Breast epithelium (tissue), 4 donors: ENCODE measurements around the gene CDC14B. TPM values are rescaled to one million over a fixed set of nuclear protein-coding genes. Genes with fewer than 3 reads are reported as not detected.

Experiments used
- DNase-seq, 2 donors: peaks; one replicate each; pipeline ENCODE4 v3.0.0-alpha.2; 2019; ENCODE audit warnings: low spot score in 2 of 2
- H3K27ac ChIP-seq, 2 donors: fragments of 200-600 bp; sonication (generic) in 1 of 2; one replicate each; pipeline ENCODE4 v1.5.1; 2016 to 2019; ENCODE audit warnings: mild to moderate bottlenecking in 1 of 2
- H3K27me3 ChIP-seq, 2 donors: fragments of 200-600 bp; sonication (generic) in 1 of 2; one replicate each; pipeline versions ENCODE4 v1.5.1 to v1.6.0; 2017 to 2019; ENCODE audit warnings: control low read depth in 1 of 2, mild to moderate bottlenecking in 1 of 2
- H3K36me3 ChIP-seq: fragments of 200-600 bp; one replicate; pipeline ENCODE4 v1.5.1; 2019
- H3K4me1 ChIP-seq, 2 donors: fragments of 200-600 bp; sonication (generic); one replicate each; pipeline ENCODE4 v1.5.1; 2016 to 2019; ENCODE audit warnings: control low read depth in 1 of 2
- H3K4me3 ChIP-seq, 3 donors: fragments of 200-600 bp; sonication (generic); 1 replicate in 2 of 3; 2 replicates in 1 of 3; pipeline ENCODE4 v1.5.1; 2016 to 2019; ENCODE audit warnings: mild to moderate bottlenecking in 3 of 3, moderate library complexity in 2 of 3
- H3K9me3 ChIP-seq, 2 donors: fragments of 200-600 bp; sonication (generic) in 1 of 2; one replicate each; pipeline ENCODE4 v1.5.1; 2016 to 2019; ENCODE audit warnings: control low read depth in 1 of 2
- CTCF ChIP-seq, 3 donors: fragments of 450-650 bp; IDR thresholded peaks; one replicate each; pipeline ENCODE4 v1.5.1; 2016 to 2017; ENCODE audit warnings: antibody characterized with exemption in 3 of 3, mild to moderate bottlenecking in 3 of 3, moderate library complexity in 3 of 3
- POLR2A ChIP-seq: fragments of 450-650 bp; IDR thresholded peaks from one replicate; pipeline ENCODE4 v1.6.1; 2016; ENCODE audit warnings: antibody characterized with exemption, mild to moderate bottlenecking, moderate library complexity
- POLR2AphosphoS5 ChIP-seq, 3 donors: sonication (generic); formaldehyde crosslinking; IDR thresholded peaks; one replicate each; pipeline ENCODE4 v1.6.1; 2017; ENCODE audit warnings: antibody characterized with exemption in 3 of 3
- intact Hi-C: fragments of 100-400 bp; cut with DNase I; formaldehyde crosslinking; loops from one replicate; pipeline ENCODE4 v1.15.1; 2023; ENCODE audit warnings: low total_unique reads
- total RNA-seq, 3 donors: library from RNA; depleted of rRNA; stranded (reverse); fragments of >200 nt; gene quantifications; one replicate each; pipeline ENCODE4 v1.1.0, GENCODE V29; 2016

CDC14B gene
- total RNA-seq, 3 donors from 2014 or later, result 22.0 to 33.4 (median 23.9) TPM

GRCh38 chr9:96500696-96501632, 118.7 kb downstream of the CDC14B start:
- TF ChIP-seq POLR2AphosphoS5 (IDR thresholded peaks at IDR 0.05), result no peak
- TF ChIP-seq POLR2A, result no peak
- TF ChIP-seq CTCF (IDR thresholded peaks at IDR 0.05), result no peak
- no peaks in the 10 kb centered on the region for H3K4me1 ChIP-seq
- H3K4me3 ChIP-seq, result no peak overlapping the region
- intact Hi-C loops, result no loop called here
- H3K36me3 ChIP-seq, result no peaks in the 10 kb centered on the region
- DNase-seq, result no peak
- H3K9me3 ChIP-seq, result no peaks in the 10 kb centered on the region
- no peak overlapping the region for H3K27ac ChIP-seq
- no peaks in the 10 kb centered on the region for H3K27me3 ChIP-seq

GRCh38 chr9:96499257-96499656, 120.4 kb downstream of the CDC14B start:
- Histone ChIP-seq H3K27me3 (no peaks in the 10 kb centered on the region), H3K27ac (no peak overlapping the region), H3K4me3 (no peak overlapping the region), H3K4me1 (no peaks in the 10 kb centered on the region), H3K9me3 (no peaks in the 10 kb centered on the region), H3K36me3 (no peaks in the 10 kb centered on the region)
- intact Hi-C loops, result no loop called here
- no peak for DNase-seq
- no peak for TF ChIP-seq POLR2AphosphoS5 (IDR thresholded peaks at IDR 0.05)
- TF ChIP-seq CTCF (IDR thresholded peaks at IDR 0.05), result no peak
- no peak for TF ChIP-seq POLR2A

GRCh38 chr9:96498796-96499195, 120.8 kb downstream of the CDC14B start:
- Histone ChIP-seq H3K9me3 (no peaks in the 10 kb centered on the region), H3K4me1 (no peaks in the 10 kb centered on the region), H3K36me3 (no peaks in the 10 kb centered on the region), H3K27ac (no peak overlapping the region), H3K27me3 (no peaks in the 10 kb centered on the region), H3K4me3 (no peak overlapping the region)
- no peak for TF ChIP-seq POLR2AphosphoS5 (IDR thresholded peaks at IDR 0.05)
- no peak for TF ChIP-seq CTCF (IDR thresholded peaks at IDR 0.05)
- no peak for TF ChIP-seq POLR2A
- DNase-seq, result no peak
- intact Hi-C loops, result no loop called here

- Histone ChIP-seq H3K27me3 (no peaks in the 10 kb centered on the region), H3K4me1 (no peaks in the 10 kb centered on the region), H3K9me3 (no peaks in the 10 kb centered on the region), H3K36me3 (no peaks in the 10 kb centered on the region), H3K4me3 (no peak overlapping the region), H3K27ac (no peak overlapping the region)
- no peak for DNase-seq
- intact Hi-C loops, result no loop called here
- TF ChIP-seq CTCF (IDR thresholded peaks at IDR 0.05), result no peak
Observed at GRCh38 chr9:96497117-96497399, 122.6 kb downstream of the CDC14B start.

GRCh38 chr9:96496368-96497116, 123.1 kb downstream of the CDC14B start:
- intact Hi-C loops, result no loop called here
- no peaks in the 10 kb centered on the region for H3K27me3 ChIP-seq
- no peaks in the 10 kb centered on the region for H3K36me3 ChIP-seq
- H3K9me3 ChIP-seq, result no peaks in the 10 kb centered on the region
- H3K27ac ChIP-seq, result no peak overlapping the region
- no peak overlapping the region for H3K4me3 ChIP-seq
- DNase-seq, result no peak
- TF ChIP-seq CTCF (IDR thresholded peaks at IDR 0.05), result no peak
- TF ChIP-seq POLR2AphosphoS5 (IDR thresholded peaks at IDR 0.05), result no peak
- no peak for TF ChIP-seq POLR2A
- no peaks in the 10 kb centered on the region for H3K4me1 ChIP-seq
